B cell (primary cell): ENCODE data around the gene RBM34.
"Not testable (repeated sequence)": the region's sequence is repeated elsewhere in the genome, so short reads cannot be mapped to it uniquely, and the experiment has no call there.

Experiments
- EZH2 ChIP-seq: IDR thresholded peaks from 2 replicates; pipeline ENCODE4 v1.6.1; 2012; ENCODE audit warnings: borderline replicate concordance, low read depth, mild to moderate bottlenecking, moderate library complexity, low read length; ENCODE audit not compliant: insufficient read depth, poor library complexity, severe bottlenecking
- TF ChIP-seq, protein P1 (sequence below): fragments of 200-600 bp; IDR thresholded peaks from one replicate; pipeline ENCODE4 v1.8.0; 2022; ENCODE audit warnings: antibody characterized with exemption, mild to moderate bottlenecking

DNA sequence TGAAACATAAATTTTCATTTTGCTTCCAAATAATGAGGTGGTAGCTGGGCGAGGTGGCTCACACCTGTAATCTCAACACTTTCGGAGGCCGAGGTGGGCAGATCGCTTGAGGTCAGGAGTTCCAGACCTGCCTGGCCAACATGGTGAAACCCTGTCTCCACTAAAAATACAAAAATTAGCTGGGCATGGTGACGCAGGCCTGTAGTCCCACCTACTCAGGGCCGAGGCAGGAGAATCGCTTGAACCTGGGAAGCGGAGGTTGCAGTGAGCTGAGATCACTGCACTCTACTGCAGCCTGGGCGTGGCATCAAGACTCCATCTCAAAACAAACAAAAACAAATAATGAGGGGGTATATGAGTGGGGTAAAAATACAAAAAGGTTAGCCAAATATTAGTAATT is 1.1 kb downstream of the RBM34 start:
- TF ChIP-seq, protein P1, sequence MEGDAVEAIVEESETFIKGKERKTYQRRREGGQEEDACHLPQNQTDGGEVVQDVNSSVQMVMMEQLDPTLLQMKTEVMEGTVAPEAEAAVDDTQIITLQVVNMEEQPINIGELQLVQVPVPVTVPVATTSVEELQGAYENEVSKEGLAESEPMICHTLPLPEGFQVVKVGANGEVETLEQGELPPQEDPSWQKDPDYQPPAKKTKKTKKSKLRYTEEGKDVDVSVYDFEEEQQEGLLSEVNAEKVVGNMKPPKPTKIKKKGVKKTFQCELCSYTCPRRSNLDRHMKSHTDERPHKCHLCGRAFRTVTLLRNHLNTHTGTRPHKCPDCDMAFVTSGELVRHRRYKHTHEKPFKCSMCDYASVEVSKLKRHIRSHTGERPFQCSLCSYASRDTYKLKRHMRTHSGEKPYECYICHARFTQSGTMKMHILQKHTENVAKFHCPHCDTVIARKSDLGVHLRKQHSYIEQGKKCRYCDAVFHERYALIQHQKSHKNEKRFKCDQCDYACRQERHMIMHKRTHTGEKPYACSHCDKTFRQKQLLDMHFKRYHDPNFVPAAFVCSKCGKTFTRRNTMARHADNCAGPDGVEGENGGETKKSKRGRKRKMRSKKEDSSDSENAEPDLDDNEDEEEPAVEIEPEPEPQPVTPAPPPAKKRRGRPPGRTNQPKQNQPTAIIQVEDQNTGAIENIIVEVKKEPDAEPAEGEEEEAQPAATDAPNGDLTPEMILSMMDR = not testable (repeated sequence)
- TF ChIP-seq EZH2 = not testable (repeated sequence)
